Renal cortex interstitium (tissue), 11 donors: ENCODE results near the gene GAB2. TPM values are rescaled to one million over a fixed set of nuclear protein-coding genes. Genes with fewer than 3 reads are reported as not detected.
"Not testable (repeated sequence)": the region's sequence is repeated elsewhere in the genome, so short reads cannot be mapped to it uniquely, and the experiment has no call there.

ENCODE experiments used
- DNase-seq, 11 donors: peaks; one replicate each; pipeline ENCODE4 v3.0.0-alpha.2; 2013; ENCODE audit warnings: low read depth in 9 of 11, low spot score in 4 of 11; ENCODE audit errors: extremely low read depth in 1 of 11
- polyA plus RNA-seq, 3 donors: library from polyadenylated mRNA; unstranded; fragments of 120-200 nt; gene quantifications; one replicate each; pipeline ENCODE4 v1.2.1, GENCODE V29; 2013; ENCODE audit not compliant: insufficient read length in 3 of 3

The GAB2 gene
- polyA plus RNA-seq, 3 donors = 16.3 to 18.9 (median 18.8) TPM

DNA sequence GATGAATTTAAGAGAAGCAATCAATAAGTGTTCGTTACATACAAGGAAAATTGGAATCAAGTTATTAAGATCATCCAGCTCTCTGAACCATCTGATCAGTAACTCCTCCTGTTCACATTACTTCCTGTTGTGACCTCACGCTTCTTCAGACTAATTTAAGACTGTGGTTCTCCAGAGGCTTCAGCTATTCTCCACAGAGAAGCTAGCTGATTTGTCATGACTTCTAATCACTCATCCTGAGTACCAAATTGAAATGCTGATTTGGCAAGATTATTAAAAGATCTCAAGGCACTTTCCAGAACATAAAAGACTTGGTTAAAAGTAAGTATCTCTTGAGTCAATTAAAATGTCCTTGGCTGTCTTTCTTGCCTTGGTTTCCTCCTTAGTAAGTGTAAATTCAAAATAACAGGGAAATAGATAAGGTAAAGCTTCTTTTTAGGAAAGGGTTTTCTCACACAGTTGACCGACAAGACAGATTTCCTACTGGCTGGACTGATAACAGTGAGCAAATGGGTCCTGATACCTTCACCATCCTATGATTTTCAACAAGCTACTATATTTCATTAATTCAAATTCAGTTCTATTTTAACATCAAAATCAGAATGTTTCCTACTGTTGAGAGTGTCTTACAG, 38.5 kb downstream of the GAB2 start:
- no peak for DNase-seq

DNA sequence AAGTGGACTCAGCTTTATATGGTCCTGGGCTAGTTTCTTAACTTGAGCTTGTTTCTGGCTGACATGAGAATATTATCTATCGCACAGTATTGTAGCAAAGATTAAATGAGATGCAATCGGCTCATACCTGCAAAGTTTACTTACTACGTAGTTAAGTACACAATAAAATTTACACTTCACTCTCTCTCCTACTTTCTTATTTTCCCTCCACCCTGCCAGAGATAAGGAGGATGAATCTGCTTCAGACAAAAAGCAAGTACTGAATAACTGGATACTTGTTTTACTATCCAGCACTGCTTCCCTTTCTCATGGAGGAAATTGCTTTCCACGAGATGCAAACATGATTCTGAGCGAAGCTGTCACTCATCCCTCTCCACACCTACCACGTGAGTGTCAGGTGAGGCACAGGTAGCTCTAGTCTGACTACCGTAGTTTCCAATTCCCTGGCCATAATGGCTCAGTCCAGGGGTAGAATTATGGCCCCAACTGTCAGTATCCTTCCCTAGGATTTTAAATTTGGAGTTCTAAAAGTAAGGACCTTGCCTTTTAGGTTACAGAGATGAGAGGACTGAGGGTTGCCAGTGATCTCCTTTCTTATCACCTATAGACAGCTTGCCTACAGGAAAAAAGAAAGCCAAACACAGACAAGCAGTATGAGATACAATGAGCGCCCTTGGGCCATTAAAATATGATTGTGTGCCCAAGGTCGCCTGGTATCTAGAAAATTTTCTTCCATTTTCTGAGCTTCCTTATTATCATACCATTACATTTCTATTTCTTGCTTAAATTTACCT, 39.8 kb downstream of the GAB2 start:
- DNase-seq = no peak

DNA sequence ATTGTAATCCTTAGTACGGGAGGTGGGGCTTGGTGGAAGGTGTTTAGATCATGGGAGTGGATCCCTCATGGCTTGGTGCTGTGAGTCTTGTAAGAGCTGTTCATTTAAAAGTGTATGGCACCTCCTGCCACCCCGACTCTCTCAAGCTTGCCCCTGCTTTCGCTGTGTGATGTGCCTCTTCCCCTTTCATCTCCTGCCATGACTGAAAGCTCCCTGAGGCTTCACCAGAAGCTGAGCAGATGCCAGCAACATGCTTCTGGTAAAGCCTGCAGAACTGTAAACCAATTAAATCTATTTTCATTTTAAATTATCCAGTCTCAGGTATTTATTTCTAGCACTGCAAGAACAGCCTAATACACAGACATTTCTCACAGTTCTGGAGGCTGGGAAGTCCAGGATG, 40.8 kb downstream of the GAB2 start:
- no peak for DNase-seq

DNA sequence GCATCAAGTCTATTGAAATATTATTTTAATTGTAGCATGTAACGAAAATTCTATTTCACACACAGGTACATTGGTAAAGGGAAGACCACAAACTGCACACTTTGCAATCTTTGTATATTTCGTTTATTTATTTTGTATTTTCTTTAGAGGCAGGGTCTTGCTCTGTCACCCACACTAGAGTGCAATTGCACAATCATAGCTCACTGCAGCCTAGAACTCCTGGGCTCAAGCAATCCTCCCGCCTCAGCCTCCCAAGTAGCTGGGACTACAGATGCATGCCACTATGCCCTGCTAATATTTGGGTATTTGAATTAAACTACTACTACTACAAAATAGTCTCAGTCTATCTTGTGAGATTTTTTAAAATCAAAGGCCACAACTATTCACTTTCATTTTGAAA, 42.7 kb downstream of the GAB2 start:
- no peak for DNase-seq

DNA sequence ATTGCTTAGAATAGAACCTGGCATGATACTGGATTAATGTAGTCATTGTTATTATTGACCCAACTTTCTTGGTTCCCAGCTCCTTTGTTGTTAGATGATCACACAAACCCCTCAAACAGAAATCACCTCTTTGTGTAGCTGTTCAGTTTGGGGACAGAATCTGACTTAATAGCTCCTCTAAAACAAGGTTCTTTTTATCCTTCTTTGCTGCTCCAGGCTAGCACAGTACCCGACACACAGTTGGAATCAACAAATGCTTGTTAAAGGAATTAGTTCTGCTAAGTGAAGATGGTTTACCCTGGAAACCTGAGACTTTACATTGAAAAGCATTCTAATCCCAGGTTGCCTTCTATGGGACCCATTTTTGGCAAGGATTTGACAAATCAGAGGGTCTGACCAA, 43.9 kb downstream of the GAB2 start:
- no peak for DNase-seq

DNA sequence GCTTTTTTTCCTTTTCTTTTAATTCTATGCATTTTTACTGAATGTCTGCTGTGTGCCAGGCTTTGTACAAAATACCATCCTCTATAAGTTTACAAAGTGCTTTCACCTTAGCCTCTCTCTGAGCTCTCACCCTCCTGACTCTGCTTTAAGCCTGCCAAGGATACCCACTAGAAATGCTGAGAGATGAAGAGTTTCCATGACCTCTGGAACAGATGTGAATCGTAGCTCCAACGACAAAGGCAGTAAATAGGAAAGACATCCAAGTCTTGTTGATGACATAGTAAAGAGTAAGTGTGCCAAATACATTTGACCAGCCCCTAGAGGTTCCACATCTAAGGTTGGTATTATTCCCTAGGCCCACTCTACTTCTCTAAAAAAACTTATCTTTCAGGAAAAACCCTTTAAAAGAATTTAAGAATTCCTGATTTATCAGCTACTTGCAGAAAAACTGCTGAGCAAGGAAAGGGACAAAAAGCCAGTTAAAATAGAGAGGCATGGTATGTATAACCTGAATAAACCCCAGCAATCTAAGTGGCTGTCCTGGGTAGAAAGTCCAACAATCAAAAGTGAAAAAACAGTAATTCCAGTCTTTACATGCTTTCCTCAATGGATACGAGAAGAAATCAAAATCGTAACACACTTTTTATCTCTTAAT, 45.4 kb downstream of the GAB2 start:
- DNase-seq = no peak

DNA sequence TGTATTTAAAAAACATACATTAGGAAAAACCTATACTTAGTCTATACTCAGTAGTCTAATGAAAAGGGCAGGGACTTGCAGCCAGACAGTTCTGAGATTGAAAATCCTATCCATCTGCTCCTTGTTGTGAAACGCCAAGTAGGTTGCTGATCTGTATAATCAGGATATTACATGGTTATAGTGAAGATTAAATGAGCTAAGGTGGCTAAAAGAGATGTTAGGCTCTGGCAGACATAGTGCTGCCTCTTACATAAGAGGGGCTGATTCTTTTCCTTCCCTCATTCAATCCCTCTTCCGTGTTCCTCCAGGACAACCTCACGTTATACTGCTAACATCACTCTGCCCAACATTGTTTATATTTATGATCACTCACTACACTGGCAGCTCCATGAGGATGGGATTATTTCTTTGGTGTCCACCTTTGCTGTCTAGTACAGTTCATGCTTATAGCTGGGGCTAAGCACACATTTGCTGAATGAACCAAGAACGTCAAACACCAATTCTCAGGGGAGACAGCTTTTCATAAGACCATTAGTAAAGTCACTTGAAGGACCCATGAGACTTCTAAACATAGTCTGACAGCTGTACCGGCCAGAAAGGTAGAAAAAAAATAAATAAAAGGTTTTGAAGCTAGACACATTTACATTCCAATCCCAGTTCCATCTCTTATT, 46.3 kb downstream of the GAB2 start:
- DNase-seq = no peak

DNA sequence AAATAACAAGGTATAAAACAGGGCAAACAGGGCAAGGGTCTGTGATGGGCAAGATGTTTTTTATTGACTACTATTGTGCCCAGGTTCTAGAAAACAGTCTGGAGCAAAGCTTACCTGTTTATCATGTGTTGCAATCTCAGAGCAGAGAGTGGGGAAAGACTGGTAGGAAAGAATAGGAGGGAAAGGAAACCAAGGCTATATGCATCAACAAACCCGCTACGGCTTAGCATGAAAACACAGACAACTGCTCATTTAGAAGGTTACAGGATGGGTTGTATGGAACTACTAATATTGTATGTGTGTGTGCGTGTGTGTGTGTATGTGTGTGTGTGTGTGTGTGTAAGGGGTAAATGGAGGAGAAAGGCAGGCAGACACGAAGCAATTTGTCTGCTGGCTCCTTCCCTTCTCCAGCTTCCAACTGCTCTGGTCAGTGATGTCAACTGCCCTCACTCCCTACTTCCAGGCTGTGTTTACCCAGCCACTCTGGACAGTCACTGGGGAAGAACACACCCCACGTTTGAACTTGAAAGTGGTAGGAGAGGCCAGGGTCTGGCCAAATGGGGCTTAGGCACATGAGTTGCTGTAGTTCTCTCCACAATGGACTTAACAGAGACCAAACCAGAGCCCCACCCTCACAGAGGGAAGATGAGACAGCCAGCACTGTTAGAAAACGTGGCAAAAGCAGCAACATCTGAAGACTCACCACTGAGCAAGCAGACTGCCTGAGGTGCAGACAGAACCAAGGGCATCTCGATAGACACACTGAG, 47.0 kb downstream of the GAB2 start:
- DNase-seq = no peak

DNA sequence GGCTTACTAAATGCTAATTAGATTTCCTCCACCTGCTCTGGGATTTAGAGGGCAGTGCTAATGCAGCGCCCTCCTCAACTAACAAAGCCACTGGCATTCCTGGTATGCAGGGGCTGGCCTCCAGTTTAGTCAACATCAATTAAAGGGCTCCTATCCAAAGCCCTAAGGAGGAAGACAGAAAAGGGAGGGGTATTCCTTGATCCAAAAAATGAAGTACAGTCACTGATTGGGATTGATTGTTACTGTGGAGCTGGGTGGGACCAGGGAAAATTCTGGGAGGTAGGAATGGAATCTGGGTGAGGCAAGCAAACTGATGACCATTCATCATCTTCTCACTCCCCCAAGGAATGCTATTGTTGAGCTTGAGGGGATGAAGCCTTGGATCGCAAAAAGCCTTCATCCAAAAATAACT, 52.2 kb downstream of the GAB2 start:
- DNase-seq = peak in 1 of 11 donors; percentile 24

DNA sequence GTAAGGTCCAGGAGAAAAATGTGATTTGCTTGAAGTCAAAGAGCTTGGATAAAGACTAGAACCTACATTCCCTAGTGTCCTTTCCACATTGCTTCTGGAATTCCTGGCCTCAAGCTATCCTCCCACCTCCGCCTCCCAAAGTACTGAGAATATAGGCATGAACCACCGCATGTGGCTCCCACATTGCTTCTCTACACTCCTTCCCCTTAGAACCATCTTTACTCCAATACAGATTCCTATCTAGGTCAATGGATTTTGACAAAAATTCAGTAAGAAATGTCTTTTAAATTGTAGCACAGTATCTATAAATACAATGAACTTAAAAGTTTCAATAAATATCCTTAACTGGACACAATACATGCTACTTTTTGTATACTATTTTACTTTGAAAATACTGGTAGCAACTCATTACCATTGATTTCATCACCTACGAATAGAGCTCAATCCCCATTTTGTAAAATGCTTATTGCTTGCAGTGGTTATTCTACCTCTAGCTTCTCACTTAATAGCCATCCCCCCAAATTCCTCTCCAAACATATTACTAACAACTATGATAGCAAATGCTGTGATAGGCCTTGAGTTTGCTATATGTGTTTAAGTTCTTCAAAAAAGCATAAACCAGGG, 53.4 kb downstream of the GAB2 start:
- DNase-seq = no peak

DNA sequence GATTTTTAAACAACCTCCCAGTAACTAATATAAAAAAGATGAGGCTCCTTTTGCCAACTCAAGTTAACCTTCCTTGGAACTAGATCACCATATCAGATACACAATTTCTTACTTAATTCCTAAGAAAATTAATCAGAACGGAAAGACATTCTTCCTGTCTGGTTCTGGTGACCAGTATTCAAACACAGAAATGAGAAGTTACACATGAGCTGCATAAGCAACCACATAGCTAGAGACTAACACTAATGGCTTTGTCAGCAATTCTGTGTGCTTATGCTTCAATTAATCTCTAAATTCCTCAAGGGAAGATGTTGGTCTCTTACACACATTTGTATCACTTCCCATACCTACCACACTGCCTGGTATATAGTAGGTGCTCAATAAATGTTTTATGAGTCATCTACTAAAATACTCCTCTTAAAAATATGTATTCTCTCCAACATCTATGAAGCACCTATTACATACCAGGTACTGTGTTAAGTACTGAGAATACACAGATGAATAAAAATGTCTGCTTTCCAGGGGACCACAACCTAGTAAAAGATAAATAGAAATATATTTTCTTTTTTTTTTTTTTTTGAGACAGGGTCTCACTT, 54.5 kb downstream of the GAB2 start:
- no peak for DNase-seq

DNA sequence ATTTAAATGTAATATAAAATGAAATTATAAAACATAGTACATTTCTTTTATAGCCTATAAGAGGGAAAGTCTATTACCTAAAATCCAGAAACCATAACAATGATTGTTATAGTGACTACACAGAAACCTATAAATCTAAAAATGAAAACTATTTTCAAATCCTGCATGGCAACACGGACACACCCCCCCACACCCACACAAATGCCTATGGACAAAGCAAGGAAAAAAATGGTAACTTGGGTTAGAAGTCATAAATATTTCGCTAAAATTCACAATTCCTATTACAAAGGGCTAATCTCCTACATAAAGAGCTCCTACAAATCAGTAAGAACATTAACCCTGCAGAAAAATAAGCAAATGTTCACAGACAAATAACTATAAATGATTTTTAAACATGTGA, 56.4 kb downstream of the GAB2 start:
- DNase-seq = no peak

DNA sequence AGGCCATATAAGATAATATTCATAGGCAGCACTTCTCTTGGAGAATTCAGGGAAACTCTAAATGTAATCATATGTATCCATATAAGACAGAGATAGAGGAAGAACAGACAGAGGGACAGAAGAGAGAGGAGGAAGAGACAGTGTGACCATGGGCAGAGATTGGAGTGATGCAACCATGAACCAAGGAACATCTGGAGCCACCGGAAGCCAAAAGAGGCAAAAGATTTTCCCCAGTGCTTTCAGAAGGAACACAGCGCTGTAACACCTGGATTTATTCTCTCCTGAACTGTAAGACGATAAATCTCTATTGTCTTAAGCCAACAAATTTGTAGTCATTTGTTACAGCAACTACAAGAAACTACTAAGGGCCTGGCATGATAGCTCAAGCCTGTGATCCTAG, 57.7 kb downstream of the GAB2 start:
- no peak for DNase-seq

DNA sequence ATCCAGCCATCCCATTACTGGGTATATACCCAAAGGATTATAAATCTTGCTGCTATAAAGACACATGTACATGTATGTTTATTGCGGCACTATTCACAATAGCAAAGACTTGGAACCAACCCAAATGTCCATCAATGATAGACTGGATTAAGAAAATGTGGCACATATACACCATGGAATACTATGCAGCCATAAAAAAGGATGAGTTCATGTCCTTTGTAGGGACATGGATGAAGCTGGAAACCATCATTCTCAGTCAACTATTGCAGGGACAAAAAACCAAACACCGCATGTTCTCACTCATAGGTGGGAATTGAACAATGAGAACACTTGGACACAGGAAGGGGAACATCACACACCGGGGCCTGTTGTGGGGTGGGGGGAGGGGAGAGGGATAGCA, 59.7 kb downstream of the GAB2 start:
- DNase-seq = not testable (repeated sequence)

DNA sequence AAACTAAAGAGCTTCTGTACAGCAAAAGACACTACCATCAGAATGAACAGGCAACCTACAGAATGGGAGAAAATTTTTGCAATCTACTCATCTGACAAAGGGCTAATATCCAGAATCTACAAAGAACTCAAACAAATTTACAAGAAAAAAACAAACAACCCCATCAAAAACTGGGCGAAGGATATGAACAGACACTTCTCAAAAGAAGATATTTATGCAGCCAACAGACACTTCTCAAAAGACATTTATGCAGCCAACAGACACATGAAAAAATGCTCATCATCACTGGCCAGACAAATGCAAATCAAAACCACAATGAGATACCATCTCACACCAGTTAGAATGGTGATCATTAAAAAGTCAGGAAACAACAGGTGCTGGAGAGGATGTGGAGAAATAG, 60.2 kb downstream of the GAB2 start:
- DNase-seq = not testable (repeated sequence)

DNA sequence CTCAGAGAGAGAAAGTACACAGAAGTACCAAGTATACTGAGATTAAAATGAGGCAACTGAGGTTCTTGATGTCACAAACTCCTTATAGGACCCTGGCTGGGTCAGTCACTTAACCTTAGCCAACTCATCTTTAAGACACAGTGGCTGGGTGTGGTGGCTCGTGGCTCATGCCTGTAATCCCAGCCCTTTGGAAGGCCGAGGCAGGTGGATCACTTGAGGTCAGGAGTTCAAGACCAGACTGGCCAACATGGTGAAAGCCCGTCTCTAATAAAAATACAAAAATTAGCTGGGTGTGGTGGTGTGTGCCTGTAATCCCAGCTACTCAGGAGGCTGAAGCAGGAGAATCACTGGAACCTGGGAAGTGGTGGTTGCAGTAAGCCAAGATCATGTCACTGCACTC, 61.9 kb downstream of the GAB2 start:
- not testable (repeated sequence) for DNase-seq

DNA sequence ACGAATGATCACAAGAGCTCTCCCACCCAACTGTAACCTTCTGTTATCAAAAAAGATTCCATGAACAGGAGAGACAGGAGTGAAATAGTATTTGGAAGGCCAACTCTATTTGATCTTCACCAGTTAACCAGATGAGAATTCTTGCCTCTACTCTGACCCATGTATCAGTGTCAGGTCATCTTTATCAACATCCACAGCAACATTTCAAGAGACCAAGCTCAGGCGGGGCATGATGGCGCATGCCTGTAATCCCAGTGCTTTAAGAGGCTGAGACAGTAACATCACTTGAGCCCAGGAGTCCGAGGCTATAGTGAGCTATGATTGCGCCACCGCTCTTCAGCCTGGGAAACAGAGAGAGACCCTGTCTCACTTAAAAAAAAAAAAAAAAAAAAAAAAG, 62.3 kb downstream of the GAB2 start:
- no peak for DNase-seq
